Epithelial cell of proximal tubule (primary cell): ENCODE measurements around the gene PRDX2. TPM values are rescaled to one million over a fixed set of nuclear protein-coding genes. Genes with fewer than 3 reads are reported as not detected.
"Not testable (repeated sequence)": the region's sequence is repeated elsewhere in the genome, so short reads cannot be mapped to it uniquely, and the experiment has no call there.

Experiments used
- DNase-seq: peaks from one replicate; pipeline ENCODE4 v3.0.0-alpha.2; 2011; ENCODE audit warnings: low read depth
- H3K4me3 ChIP-seq: 2 replicates; pipeline ENCODE4 v1.5.1; 2011; ENCODE audit warnings: low read depth, mild to moderate bottlenecking, low read length
- CTCF ChIP-seq: conservative IDR thresholded peaks from 2 replicates; pipeline ENCODE4 v1.5.1; 2012; ENCODE audit warnings: low read depth, mild to moderate bottlenecking, low read length
- total RNA-seq: library from RNA; depleted of rRNA; stranded (reverse); fragments of >200 nt; gene quantifications from 2 replicates; pipeline ENCODE4 v1.2.3, GENCODE V29; 2015

PRDX2 gene
- total RNA-seq, 1 donor from 2014 or later = 571 TPM

DNA sequence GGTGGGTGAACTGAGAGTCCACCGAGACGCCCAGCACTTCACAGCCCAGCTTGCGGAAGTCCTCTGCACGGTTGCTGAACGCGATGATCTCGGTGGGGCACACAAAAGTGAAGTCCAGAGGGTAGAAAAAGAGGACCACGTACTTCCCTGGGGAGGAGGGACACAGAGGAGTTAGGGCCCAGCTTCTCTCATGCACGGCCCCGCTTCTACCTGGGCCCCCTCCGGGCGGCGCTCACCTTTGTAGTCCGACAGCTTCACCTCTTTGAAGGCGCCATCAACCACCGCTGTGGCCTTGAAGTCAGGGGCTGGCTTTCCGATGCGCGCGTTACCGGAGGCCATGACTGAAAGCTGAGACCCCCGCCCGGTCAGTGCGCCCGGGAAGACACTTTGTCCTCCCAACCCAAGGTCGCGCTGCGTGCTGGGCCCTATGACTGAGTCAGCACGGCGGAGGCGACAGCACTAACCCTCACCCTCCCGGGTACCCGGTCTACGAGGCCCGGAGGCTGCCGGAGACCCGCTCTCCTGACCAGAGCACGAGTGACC is 606 bp downstream of the PRDX2 start:
- no peak for DNase-seq
- H3K4me3 ChIP-seq = peak overlapping the region; percentile 82
- no peak for TF ChIP-seq CTCF

DNA sequence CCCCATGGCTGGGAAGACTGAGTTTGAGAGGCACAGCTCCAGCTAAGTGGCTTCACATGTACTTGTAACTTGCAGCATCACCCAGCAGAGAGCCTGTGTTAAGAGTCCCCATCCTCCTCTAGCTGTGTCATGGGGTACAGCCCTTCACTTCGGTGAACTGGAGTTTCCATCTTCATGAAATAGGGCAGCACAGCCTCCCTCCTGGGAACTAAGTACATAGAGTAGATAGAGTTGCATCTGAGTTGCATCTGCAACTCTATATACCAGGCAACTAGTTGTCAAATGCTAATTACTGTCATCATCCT is 1.2 kb downstream of the PRDX2 start:
- no peak for TF ChIP-seq CTCF
- peak overlapping the region; percentile 82 for H3K4me3 ChIP-seq
- DNase-seq = no peak

DNA sequence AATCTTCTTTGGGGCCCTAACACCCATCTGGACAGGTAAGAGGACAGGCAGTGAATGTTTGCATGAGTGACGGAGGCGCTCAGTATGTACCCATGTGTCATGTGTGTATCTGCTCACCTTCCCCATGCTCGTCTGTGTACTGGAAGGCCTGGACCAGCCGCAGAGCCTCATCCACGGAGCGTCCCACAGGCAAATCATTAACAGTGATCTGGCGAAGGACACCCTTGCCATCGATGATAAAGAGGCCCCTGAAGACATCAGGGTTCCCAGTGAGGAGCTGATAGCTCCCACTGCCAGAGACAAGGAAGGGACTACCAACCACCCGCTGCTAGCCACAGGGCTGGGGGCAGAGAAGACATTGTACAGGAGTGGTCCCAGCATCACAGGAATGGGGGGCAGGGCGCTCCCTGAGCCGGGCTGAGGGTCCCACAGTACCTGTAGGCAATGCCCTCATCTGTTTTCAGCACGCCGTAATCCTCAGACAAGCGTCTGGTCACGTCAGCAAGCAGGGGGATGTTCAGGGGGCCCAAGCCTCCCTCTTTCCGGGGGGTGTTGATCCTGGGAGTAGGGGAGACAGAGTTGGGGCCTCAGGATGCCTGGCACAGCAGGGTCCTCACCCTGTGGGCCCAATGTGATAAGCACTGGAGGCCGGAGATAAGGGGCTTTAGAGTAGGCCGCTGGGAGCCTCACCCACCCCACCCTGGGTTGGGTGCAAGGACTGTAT is 1.7 kb downstream of the PRDX2 start:
- TF ChIP-seq CTCF = no peak
- no peak overlapping the region for H3K4me3 ChIP-seq
- no peak for DNase-seq

- DNase-seq, H3K4me3 ChIP-seq: not testable (repeated sequence)
Observed at GRCh38 chr19:12797607-12798006, 4.0 kb downstream of the PRDX2 start.

DNA sequence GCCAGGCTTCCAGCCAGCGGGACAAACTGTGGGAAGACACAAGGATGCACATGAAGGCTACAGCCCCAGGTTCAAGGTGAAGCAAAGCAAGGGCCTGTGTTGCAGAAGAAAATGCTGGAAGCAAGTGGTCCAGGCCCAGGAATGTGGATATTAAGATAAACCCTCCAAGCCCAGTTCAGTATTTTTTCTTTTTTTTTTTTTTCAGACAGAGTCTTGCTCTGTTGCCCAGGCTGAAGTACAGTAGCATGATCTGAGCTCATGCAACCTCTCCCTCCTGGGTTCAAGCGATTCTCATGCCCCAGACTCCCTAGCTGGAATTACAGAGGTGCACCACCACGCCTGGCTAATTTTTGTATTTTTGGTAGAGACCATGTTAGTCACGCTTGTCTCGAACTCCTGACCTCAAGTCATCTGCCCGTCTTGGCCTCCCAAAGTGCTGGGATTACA is 4.4 kb downstream of the PRDX2 start:
- TF ChIP-seq CTCF = no peak
- DNase-seq = no peak
- H3K4me3 ChIP-seq = no peak overlapping the region

DNA sequence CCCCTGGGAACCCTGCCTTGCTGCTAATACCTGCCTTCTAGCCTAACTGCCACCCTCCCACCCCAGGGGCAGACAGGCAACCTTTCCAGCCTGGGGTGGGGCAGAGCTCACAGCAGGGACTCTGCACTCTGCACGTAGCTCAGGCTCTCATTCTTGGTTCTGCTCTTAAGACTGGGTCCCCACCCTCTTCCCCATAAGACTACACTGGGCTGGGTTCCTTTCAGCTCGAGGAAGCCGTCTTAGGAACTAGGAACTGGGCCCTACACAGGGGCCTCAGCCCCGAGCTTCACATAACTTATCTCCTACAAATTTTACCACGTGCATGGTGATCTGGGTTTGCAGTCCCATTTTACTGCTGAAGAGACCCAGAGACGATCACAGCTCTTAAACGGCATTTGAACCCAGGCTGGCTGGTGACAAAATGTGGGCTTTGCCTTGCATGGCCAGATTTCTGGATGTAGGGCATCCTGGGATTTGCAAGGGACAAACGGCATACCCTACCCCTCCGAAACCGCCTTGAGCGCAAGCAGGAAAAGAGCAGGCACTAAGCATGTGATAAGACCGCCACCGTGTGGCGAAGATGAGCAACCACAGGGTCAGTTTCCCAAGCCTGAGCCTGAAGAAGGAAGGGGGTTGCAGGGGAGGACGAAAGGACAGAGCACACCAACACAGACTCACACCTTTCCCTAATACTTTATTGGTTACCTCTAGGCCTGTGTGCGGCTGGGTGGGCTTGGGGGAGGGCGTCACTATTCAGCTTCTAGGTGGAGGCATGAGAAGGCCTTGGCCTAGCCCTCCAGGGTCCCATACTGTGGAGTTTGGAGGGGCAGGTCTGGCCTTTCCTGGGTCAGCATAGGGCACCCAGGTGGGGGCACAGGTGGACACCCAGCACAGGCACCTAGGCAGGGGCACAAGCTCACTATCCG is 5.2 kb downstream of the PRDX2 start:
- no peak for DNase-seq
- TF ChIP-seq CTCF = peak; percentile 93
- no peak overlapping the region for H3K4me3 ChIP-seq

DNA sequence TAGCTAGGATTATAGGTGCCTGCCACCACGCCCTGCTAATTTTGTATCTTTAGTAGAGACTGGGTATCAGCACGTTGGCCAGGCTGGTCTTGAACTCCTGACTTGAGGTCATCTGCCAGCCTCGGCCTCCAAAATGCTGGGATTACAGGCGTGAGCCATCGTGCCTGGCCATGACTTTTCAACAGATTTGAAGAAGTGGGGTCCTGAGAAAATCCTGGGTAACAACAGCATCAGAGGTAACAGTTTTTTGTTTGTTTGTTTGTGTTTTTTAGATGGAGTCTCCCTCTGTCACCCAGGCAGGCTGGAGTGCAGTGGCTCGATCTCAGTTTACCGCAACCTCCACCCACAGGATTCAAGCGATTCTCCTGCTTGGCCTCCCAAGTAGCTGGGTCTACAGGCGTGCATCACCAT is 6.6 kb downstream of the PRDX2 start:
- TF ChIP-seq CTCF = no peak

More for the DNA sequence above, 6.6 kb downstream of the PRDX2 start:
- H3K4me3 ChIP-seq = no peak overlapping the region
- DNase-seq = no peak
